ENCODE measurements around the gene PROX2.

PROX2 gene

GRCh38 chr14:74879427-74880182, 3.7 kb upstream of the PROX2 start:
- no peak for DNase-seq

GRCh38 chr14:74875204-74875603, 741 bp downstream of the PROX2 start:
- no peak for DNase-seq

- DNase-seq: no peak
Observed at GRCh38 chr14:74871819-74872218, 4.1 kb downstream of the PROX2 start.

- DNase-seq: no peak
Observed at GRCh38 chr14:74868739-74869138, 7.2 kb downstream of the PROX2 start.

- peak in 25 of 51 donors; percentile 4 to 59 (median 23) for DNase-seq
Observed at GRCh38 chr14:74867673-74868072, 8.3 kb downstream of the PROX2 start.

GRCh38 chr14:74866708-74867389, 9.1 kb downstream of the PROX2 start:
- DNase-seq: no peak

- no peak for DNase-seq
Observed at GRCh38 chr14:74865156-74865555, 10.8 kb downstream of the PROX2 start.

GRCh38 chr14:74864198-74864597, 11.7 kb downstream of the PROX2 start:
- DNase-seq: peak in 3 of 51 donors; percentile 1 to 10 (median 1)

- peak in 21 of 51 donors; percentile 5 to 43 (median 28) for DNase-seq
Observed at GRCh38 chr14:74863274-74863673, 12.7 kb downstream of the PROX2 start.

GRCh38 chr14:74861734-74862090, 14.2 kb downstream of the PROX2 start:
- DNase-seq: no peak

- DNase-seq: peak in 50 of 51 donors; percentile 30 to 99 (median 73)
Observed at GRCh38 chr14:74860899-74861733, 14.8 kb downstream of the PROX2 start.

- no peak for DNase-seq
Observed at GRCh38 chr14:74859757-74860552, 16.0 kb downstream of the PROX2 start.

GRCh38 chr14:74858022-74858421, 17.9 kb downstream of the PROX2 start:
- DNase-seq: no peak

GRCh38 chr14:74856366-74856765, 19.6 kb downstream of the PROX2 start:
- no peak for DNase-seq

- no peak for DNase-seq
Observed at GRCh38 chr14:74855945-74856344, 20.0 kb downstream of the PROX2 start.

- DNase-seq: no peak
Observed at GRCh38 chr14:74855021-74855420, 20.9 kb downstream of the PROX2 start.

- DNase-seq: no peak
Observed at GRCh38 chr14:74853581-74853980, 22.4 kb downstream of the PROX2 start.

- DNase-seq: no peak
Observed at GRCh38 chr14:74852922-74853530, 22.9 kb downstream of the PROX2 start.

- no peak for DNase-seq
Observed at GRCh38 chr14:74848768-74849167, 27.2 kb downstream of the PROX2 start.

- DNase-seq: no peak
Observed at GRCh38 chr14:74846968-74847665, 28.8 kb downstream of the PROX2 start.
